ENCODE data around the gene COL18A1.
A peak's percentile ranks its signal among the peaks of the same experiment; 100 is the strongest.

The COL18A1 gene

GRCh38 chr21:45511007-45511406, 106.0 kb downstream of the COL18A1 start:
- DNase-seq: no peak

DNA sequence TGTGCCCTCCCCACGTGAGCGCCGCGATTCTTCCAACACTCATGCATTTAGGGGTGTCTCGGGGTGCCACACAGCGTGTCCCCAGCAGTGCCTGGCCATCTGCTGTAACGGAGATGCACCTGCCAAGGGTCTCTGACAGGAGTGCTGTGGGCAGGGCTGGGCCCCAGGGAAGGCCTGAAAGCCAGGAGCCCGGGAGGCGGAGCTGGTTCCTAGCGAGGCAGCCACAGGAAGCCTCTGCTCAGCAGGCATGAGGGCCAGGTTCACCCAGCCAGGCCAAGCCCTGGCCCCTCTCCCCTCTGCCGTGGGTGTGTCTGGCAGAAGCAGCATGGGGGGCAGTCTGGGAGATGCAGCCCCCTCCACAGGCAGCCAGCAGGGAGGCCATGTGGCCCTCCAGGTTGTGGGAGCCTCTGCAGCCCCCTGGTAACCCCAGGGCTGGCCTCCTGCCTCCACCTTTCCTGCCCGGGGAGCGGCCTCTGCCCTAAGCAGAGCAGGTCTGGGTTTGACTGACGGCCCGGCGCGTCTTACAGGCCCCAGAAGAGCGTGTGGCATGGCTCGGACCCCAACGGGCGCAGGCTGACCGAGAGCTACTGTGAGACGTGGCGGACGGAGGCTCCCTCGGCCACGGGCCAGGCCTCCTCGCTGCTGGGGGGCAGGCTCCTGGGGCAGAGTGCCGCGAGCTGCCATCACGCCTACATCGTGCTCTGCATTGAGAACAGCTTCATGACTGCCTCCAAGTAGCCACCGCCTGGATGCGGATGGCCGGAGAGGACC, 106.9 kb downstream of the COL18A1 start:
- no peak for DNase-seq

GRCh38 chr21:45512626-45513002, 107.6 kb downstream of the COL18A1 start:
- DNase-seq: no peak

DNA sequence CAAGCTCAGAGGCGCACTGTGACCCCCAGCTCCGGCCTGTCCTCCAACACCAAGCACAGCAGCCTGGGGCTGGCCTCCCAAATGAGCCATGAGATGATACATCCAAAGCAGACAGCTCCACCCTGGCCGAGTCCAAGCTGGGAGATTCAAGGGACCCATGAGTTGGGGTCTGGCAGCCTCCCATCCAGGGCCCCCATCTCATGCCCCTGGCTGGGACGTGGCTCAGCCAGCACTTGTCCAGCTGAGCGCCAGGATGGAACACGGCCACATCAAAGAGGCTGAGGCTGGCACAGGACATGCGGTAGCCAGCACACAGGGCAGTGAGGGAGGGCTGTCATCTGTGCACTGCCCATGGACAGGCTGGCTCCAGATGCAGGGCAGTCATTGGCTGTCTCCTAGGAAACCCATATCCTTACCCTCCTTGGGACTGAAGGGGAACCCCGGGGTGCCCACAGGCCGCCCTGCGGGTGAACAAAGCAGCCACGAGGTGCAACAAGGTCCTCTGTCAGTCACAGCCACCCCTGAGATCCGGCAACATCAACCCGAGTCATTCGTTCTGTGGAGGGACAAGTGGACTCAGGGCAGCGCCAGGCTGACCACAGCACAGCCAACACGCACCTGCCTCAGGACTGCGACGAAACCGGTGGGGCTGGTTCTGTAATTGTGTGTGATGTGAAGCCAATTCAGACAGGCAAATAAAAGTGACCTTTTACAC, 108.2 kb downstream of the COL18A1 start:
- no peak for DNase-seq

- DNase-seq: no peak
Measured at GRCh38 chr21:45513741-45514310, 108.9 kb downstream of the COL18A1 start.

DNA sequence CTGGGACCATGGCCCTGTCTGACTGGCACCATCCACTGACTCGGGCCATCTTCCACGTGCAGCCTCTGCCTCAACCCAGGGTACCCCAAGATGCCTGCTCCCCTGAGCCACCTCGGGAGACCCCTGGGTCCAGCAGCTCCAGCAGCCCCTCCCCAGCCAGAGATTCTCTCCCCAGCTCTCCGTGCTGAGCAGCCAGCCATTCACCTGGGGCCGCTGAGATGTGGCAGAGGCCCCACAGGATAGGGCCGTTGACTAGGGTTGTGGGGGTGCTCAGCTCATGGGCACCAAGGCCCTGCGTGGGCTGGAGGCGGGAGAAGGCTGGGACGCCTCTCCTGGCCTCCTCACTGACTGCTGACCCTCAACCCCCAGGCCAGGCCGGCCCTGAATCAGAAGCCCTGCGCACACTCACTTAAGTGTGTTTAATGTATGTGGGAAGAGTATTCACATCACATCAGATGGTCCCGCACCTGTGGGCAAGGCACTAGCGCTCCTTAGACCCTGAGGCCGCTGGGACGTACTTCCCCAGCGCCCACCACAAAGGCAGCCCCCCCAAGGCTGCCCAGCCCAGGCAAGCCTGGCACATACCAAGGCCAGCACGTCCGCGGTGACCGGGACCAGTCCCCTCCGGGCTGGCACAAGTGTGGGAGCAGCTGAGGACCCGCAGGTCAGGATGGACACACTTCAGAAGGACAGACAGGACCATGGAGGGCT, 109.5 kb downstream of the COL18A1 start:
- DNase-seq: no peak

DNA sequence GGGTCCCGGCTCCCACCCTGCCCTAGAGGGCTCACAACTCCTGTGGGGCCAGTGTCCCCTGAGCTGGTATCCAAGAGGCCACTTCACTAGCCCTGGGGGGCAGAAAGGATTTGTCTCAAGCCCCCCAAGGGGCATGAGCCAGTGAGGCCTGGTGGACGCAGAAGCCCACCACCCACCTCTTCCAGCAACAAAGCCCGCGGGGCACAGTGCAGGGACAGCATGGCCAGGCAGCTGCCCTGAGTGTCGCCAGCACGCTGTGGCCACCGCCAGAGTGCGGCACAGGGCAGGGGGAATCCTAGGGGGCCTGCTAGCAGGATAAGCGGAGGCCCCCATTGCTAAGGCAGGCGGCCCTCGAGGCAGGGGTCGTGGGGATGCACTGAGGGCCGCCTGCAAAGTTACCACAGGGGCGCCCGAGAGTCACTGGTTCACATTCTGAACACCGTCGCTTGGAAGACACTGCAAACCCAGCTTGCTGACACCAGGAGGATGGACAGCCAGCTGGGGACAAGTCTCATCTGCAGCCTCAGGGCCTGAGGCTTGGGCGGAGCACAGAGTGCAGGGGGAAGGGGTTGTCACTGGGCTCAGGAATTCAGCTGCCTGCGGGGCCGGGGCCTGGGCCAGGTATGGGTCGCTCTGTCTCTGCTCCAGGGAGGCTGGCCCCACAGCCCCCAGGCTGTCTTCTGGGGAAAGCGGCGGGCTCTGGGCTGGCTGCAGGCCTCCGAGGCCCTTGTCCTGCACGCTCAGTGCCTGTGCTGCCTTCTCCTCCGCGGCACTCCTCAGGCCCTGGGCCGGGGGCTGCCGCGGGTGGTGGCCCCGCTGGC, 110.5 kb downstream of the COL18A1 start:
- DNase-seq: no peak

DNA sequence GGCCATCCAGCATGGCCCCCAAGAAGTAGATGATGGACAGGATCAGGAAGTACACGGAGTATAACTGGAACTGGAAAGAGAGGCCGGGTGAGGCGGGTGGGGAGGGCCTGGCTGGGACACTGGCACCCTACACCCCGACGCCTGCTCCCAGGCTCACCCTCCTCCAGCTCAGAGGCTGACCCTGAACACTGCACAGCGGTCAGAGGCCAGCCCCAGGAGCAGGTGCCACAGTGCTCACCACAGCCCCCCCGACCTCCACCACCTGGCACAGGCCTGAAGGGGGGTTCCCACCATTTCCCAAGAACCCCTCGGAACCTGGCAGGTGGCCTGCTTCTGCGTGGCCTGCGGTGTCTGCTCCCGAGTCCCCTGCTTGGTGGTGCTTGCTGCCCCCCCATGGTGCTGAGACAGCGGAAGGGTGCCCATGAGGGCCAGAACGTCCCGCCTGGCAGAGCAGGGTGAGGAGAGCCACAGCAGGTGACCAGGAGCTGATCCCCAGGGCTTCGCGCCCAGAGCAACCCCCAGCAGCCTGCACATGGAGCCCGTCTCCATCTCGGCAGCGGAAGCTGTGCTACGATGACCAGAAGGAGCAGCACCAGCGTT, 111.2 kb downstream of the COL18A1 start:
- no peak for DNase-seq

DNA sequence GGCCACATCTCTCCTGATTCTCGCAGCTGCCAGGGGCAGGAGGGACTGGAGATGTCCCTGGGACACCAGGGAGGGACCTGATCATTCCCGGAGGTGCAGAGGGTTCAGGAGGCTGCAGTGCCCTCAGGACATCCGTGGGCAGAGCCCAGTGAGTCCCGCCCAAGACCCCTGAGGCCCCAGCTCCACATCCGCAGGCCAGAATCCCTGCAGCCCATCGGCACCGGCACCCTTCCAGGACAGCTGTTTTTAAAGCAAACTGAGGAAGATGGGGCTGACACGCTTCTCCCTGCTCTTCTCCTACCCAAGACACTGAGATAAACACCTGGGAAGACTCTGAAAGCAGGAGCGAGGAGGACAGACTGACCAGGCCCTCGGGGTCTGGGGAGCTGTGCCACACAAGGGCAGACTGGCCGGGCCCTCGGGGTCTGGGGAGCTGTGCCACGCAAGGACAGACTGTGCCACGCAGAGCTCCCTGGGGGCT, 111.7 kb downstream of the COL18A1 start:
- DNase-seq: no peak

DNA sequence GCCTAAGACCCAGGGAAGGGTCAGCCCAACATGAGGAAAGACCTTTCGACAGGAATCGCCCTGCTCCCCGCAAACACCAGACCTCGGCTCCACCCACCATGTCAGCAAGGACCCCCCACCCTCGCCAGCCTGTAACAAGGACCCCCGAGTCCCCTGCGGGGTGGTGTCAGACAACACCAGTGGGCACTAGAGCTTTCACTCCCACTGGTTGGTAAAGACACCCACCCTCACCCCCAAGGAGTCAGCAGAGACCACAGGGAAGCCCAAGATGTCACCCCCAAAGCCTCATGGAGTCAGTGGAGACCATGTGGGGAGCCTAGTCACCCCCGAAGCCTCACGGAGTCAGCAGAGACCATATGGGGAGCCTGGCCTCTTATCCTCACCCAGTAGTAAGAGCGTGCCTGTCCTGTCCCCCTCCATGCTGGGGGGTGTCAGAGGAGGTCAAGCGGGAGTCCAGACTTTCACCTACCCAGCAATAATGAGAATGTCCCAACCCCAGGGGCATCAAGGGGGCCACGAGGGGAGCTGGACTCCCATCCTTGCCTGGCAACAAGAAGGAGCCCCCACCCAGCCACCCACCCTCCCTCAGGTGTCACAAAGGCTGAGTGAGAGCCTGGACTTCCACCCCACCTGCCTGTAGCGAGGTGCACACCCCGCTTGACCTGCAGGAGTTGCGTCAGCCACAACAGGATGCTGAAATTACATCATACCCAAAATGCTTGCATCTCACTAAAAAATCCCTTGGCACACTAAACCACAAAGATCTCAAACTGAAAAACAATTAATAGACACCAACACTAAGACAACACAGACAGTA, 112.5 kb downstream of the COL18A1 start:
- DNase-seq: peak; percentile 10 to 52

DNA sequence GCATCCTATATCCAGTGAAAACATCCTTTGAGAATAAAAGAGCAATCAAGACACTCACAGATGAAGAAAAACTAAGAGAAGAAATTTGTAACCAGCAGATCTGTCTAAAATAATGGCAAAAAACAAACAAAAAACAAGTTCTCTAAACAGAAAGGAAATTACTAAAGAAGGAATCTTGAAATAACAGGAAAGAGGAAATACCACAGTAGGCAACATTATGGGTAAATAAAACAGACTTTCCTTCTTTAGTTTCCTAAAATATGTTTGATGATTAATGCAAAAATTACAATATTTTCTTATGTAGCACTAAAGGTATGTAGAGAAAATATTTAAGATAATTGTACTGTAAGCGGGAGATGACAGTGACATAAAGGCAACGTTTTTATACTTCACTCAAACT, 113.8 kb downstream of the COL18A1 start:
- DNase-seq: no peak

DNA sequence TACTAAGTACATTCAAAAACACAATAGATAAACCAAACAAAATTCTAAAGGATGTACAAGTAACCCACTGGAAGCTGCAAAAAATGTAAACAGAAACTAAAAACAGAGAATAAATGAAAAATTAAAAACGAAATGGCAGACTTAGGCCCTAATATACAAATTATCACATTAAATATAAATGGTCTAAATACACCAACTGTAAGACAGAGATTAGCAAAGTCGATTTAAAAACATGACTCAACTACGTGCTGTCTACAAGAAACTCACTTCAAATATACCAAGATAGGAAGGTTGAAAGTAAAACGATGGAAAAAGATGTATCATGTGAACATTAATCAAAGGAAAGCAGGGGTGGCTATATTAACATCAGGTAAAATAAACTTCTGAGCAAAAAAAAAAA, 114.2 kb downstream of the COL18A1 start:
- no peak for DNase-seq

- DNase-seq: no peak
Measured at GRCh38 chr21:45521241-45521640, 116.3 kb downstream of the COL18A1 start.

DNA sequence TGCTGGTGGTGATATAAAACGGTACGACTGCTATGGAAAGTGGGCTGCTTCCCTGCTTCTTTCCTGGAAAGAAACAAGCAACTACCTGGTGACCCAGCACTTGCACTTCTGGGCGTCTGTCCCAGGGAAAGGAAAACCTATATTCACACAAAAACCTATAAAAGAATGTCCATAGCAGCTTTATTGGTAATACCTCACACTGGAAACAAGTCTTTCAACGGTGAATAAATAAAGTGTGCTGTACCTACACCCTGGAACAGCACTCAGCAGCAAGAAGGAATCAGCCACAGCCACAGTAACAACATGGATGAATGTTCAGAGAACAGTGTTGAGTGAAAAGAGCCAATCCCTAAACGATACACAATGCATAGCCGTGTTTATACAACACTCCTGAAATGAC, 117.4 kb downstream of the COL18A1 start:
- no peak for DNase-seq

DNA sequence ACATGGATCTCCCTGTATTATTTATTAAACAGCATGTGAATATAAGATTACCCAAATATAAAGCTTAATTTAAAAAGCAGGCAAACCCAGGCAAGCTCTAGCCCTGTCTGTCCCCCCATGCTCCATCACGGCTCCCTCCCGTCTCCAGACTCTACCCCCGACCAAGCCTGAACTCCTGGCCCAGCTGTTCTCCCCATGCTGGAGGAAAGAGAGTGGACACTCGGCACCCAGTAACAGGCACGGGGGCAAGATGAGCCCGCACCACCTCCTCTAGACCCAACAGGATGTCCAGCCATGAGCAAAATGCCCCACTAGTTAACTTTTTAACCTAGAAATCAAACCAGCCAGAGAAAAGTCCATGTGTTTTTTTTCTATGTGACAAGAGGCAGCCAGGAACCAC, 118.0 kb downstream of the COL18A1 start:
- DNase-seq: no peak

DNA sequence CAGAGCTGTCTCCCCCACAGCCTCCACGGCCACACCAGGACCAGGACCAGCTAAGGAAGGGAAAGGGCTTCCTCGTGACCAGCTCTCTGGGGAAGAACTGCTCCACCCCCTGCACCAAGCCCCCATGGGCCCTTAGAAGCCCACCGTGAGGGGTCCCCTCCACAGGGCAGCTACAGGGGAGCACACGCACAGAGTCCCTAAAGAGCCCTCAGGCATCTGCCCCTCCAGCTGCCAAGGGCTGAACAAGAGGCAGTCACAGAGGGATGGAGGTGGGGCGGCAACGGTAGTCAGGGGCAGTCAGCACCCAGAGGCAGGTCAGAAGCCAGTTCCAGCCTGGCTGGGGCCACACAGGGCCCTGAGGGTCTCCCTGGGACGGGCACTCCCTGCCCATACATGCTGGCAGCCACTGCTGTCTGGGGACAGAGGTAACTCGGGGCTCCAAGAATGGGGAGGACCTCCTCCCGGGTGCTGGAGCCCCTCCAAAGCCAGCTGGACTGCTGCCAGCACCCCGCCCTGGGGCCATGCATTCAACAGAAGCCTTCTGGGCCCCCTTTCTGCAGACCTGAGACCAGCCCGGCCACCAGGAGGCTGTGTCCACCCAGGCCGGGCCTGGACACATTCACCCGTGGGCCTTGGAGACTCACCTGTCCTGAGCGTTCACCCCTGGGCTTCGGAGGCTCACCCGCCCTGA, 118.6 kb downstream of the COL18A1 start:
- no peak for DNase-seq

GRCh38 chr21:45524756-45525152, 119.8 kb downstream of the COL18A1 start:
- no peak for DNase-seq

DNA sequence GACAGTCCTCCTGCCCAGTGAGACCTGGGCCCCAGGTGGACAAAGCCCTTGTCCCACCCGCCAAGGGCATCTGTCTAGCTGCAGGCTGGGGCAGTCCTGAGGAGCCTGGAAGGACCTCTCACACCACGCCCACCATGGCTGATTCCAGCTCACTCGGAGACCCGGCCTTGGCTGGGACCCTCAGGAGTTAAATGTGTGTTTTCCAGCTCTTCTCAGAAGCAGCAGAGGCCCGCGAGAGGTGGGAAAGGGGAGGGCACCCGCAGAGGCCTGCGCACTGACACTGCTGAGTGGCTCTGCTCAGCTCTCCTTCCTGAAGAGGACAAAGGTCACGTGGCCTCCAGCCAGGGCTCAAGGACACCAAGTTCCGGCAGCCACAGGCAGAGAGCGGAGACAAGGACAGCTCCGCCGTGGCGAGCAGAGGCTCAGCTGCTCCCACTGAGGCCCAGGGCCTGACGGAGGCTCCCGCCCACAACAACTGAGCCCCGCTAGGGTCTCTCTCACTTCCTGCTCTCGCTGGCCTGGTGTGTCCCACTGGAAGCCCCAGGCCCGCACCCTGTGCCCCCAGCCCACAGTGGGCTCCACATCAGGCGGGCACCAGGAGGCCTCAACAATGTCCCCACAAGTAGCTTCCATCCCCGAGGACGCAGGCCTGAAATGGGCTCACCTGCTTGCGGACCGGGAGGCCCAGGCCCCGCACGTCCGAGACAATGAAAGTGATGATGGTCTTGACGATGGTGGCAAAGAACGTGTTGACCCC, 120.4 kb downstream of the COL18A1 start:
- no peak for DNase-seq

DNA sequence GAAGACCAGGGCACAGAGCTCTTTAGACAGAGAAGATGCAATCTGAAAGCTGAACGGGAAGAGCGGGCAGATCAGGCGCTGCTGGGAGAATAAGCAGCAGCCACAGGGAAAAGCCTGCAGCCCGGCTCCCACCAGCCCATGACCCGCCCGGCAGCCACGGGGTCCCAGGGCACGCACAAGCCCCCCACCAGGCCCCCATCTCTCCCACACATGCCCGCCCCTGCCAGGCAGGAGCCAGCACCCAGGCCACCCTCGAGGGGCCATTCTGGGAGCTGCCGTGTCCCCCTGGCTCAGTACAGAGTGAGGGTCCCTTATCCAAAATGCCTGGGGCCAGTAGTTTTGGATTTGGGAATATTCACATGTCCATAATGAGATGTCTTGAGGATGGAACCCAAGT, 120.9 kb downstream of the COL18A1 start:
- no peak for DNase-seq
